SK-N-SH (cell line): ENCODE data around the gene TIMP2. TPM values are rescaled to one million over a fixed set of nuclear protein-coding genes. Genes with fewer than 3 reads are reported as not detected.
"Not testable (repeated sequence)": the region's sequence is repeated elsewhere in the genome, so short reads cannot be mapped to it uniquely, and the experiment has no call there.

Experiments
- CTCF ChIA-PET: fragments of 300-600, 350-600 bp; formaldehyde crosslinking; extraction: SDS; loops from one replicate; lab custom pipeline; 2021; lab: Yijun Ruan, JAX
- POLR2A ChIA-PET: fragments of 350-600 bp; sonication (Branson Sonifier 250); formaldehyde crosslinking; extraction: SDS; loops from one replicate; lab custom pipeline; 2020; ENCODE audit warnings: antibody characterized with exemption, inconsistent platforms; lab: Yijun Ruan, JAX
- DNase-seq: peaks from one replicate; pipeline ENCODE4 v3.0.0; 2012
- H2AFZ ChIP-seq: fragments of 200-600 bp; sonication (generic); 2 replicates; pipeline ENCODE4 v1.8.1; 2016; ENCODE audit warnings: antibody characterized with exemption, mild to moderate bottlenecking, low read depth
- H3F3A ChIP-seq: fragments of 200-600 bp; sonication (generic); replicated peaks from 2 replicates; pipeline ENCODE3; 2016; ENCODE audit warnings: antibody characterized with exemption, mild to moderate bottlenecking; ENCODE audit not compliant: insufficient read depth
- H3K27ac ChIP-seq, 2 experiments: fragments of 200-500 bp in 1 of 2; fragments of 200-600 bp in 1 of 2; sonication (Bioruptor generic) in 1 of 2; sonication (generic), shearing (Covaris generic) in 1 of 2; 2 replicates each; pipeline versions ENCODE4 v1.5.1 to v1.6.1; 2014 to 2016; ENCODE audit warnings: low read depth in 2 of 2, inconsistent platforms in 1 of 2, low read length in 1 of 2, mild to moderate bottlenecking in 1 of 2, mixed read lengths in 1 of 2
- H3K27me3 ChIP-seq: fragments of 200-600 bp; sonication (generic), shearing (Covaris generic); 2 replicates; pipeline ENCODE4 v1.6.1; 2016; ENCODE audit warnings: mixed run types; ENCODE audit not compliant: insufficient read depth
- H3K36me3 ChIP-seq, 2 experiments: fragments of 200-500 bp in 1 of 2; fragments of 200-600 bp in 1 of 2; sonication (Bioruptor generic) in 1 of 2; sonication (generic) in 1 of 2; replicated peaks in 1 of 2; 2 replicates each; pipeline versions ENCODE3 to v1.5.1; 2014 to 2016; ENCODE audit warnings: low read length in 1 of 2, mild to moderate bottlenecking in 1 of 2; ENCODE audit not compliant: insufficient read depth in 2 of 2, control insufficient read depth in 1 of 2
- H3K4me1 ChIP-seq, 2 experiments: fragments of 200-500 bp in 1 of 2; fragments of 200-600 bp in 1 of 2; sonication (Bioruptor generic) in 1 of 2; sonication (generic), shearing (Covaris generic) in 1 of 2; 2 replicates each; pipeline versions ENCODE4 v1.5.1 to v1.6.1; 2014 to 2016; ENCODE audit warnings: low read depth in 1 of 2, low read length in 1 of 2, mixed run types in 1 of 2; ENCODE audit not compliant: insufficient read depth in 2 of 2, control insufficient read depth in 1 of 2
- H3K4me2 ChIP-seq: fragments of 200-600 bp; sonication (generic), shearing (Covaris generic); 2 replicates; pipeline ENCODE4 v1.6.1; 2017; ENCODE audit warnings: mixed run types
- H3K4me3 ChIP-seq, 2 experiments: fragments of 200-500 bp in 1 of 2; fragments of 200-600 bp in 1 of 2; sonication (Bioruptor generic) in 1 of 2; sonication (generic), shearing (Covaris generic) in 1 of 2; 2 replicates each; pipeline versions ENCODE4 v1.5.1 to v1.8.1; 2014 to 2016; ENCODE audit warnings: low read depth in 2 of 2, inconsistent platforms in 1 of 2, low read length in 1 of 2, mild to moderate bottlenecking in 1 of 2, mixed read lengths in 1 of 2, moderate library complexity in 1 of 2
- H3K79me2 ChIP-seq: fragments of 200-600 bp; sonication (generic); 2 replicates; pipeline ENCODE4 v1.8.1; 2017; ENCODE audit warnings: mild to moderate bottlenecking; ENCODE audit not compliant: insufficient read depth
- H3K9ac ChIP-seq: fragments of 200-600 bp; sonication (generic); 2 replicates; pipeline ENCODE4 v1.6.1; 2017; ENCODE audit warnings: mixed run types
- H3K9me2 ChIP-seq: fragments of 200-600 bp; sonication (generic); 2 replicates; pipeline ENCODE4 v1.6.1; 2017; ENCODE audit warnings: mixed run types
- H3K9me3 ChIP-seq: fragments of 200-600 bp; sonication (generic); 2 replicates; pipeline ENCODE4 v1.6.1; 2017; ENCODE audit warnings: mixed run types, mild to moderate bottlenecking, moderate library complexity
- H4K20me1 ChIP-seq: fragments of 200-600 bp; sonication (generic); 2 replicates; pipeline ENCODE4 v1.6.1; 2017; ENCODE audit warnings: mild to moderate bottlenecking, mixed run types; ENCODE audit not compliant: insufficient read depth
- CTCF ChIP-seq: fragments of 200-600 bp; sonication (generic); IDR thresholded peaks from 2 replicates; pipeline ENCODE4 v1.6.1; 2017; ENCODE audit warnings: antibody characterized with exemption, mild to moderate bottlenecking, moderate library complexity
- FOXJ3 ChIP-seq: sonication (generic); formaldehyde crosslinking; IDR thresholded peaks from 2 replicates; pipeline ENCODE4 v1.5.1; 2020; ENCODE audit warnings: mild to moderate bottlenecking, missing genetic modification reagents
- GATA2 ChIP-seq: sonication (generic); formaldehyde crosslinking; IDR thresholded peaks from 2 replicates; pipeline ENCODE4 v1.5.0; 2020; ENCODE audit warnings: mild to moderate bottlenecking, missing genetic modification reagents
- JUND ChIP-seq: IDR thresholded peaks from 2 replicates; pipeline ENCODE4 v1.4.0; 2012
- MEF2A ChIP-seq: IDR thresholded peaks from 2 replicates; pipeline ENCODE4 v1.4.0; 2012; ENCODE audit warnings: low read depth, borderline replicate concordance
- RAD21 ChIP-seq: IDR thresholded peaks from 2 replicates; pipeline ENCODE4 v1.6.1; 2012; ENCODE audit warnings: mild to moderate bottlenecking, low read length
- TCF12 ChIP-seq: IDR thresholded peaks from 2 replicates; pipeline ENCODE4 v1.4.0; 2012
- USF1 ChIP-seq: IDR thresholded peaks from 2 replicates; pipeline ENCODE4 v1.4.0; 2012; ENCODE audit warnings: low read depth, borderline replicate concordance
- USF2 ChIP-seq: fragments of 150-350 bp; IDR thresholded peaks from 2 replicates; pipeline ENCODE4 v1.6.1; 2017; ENCODE audit warnings: antibody characterized with exemption, low read length, low read depth, borderline replicate concordance
- WGBS: methylation state at CpG from one replicate; pipeline ENCODE4 v1.1.6; 2017; ENCODE audit warnings: low lambda C conversion rate; 5-methylcytosine and 5-hydroxymethylcytosine counted together
- polyA plus RNA-seq, 3 experiments: library from polyadenylated mRNA; depleted of rRNA; stranded (reverse); fragments of >200 nt; gene quantifications; 2 replicates each; pipeline ENCODE4 v1.2.3, GENCODE V29; 2012

The TIMP2 gene
- polyA plus RNA-seq, 1 of the 3 experiments (the other 2 are of a cell fraction), result 441 TPM

GRCh38 chr17:78945455-78945854, 20.3 kb upstream of the TIMP2 start:
- H3K27ac ChIP-seq, H3K9me2 ChIP-seq, DNase-seq, H3K4me3 ChIP-seq, H3K79me2 ChIP-seq, H2AFZ ChIP-seq, H3K9me3 ChIP-seq, H3F3A ChIP-seq, H3K27me3 ChIP-seq, H3K36me3 ChIP-seq, POLR2A ChIA-PET, H4K20me1 ChIP-seq, H3K4me1 ChIP-seq, H3K4me2 ChIP-seq, H3K9ac ChIP-seq: not testable (repeated sequence)
- CTCF ChIA-PET, result interaction anchor here (2.8 to 3.9 kb wide), 2 partner anchors 9 to 26 kb away, joined by 18 to 22 read pairs; no protein-coding TSS in a partner anchor
- WGBS, result 94% methylated on average over 12 of the region's 12 CpGs

- no peak overlapping the region for H3K27ac ChIP-seq
- no peak for DNase-seq
- H4K20me1 ChIP-seq, result no peaks in the 10 kb centered on the region
- H3K27me3 ChIP-seq, result no peaks in the 10 kb centered on the region
- peaks cover 4 to 5% of the 10 kb centered on the region in 2 experiments; a peak in 3 of 4 replicates for H3K4me1 ChIP-seq
- no peaks in the 10 kb centered on the region for H3K79me2 ChIP-seq
- H3K4me3 ChIP-seq, result no peak overlapping the region
- no peak overlapping the region for H3K9ac ChIP-seq
- H3K9me2 ChIP-seq, result no peaks in the 10 kb centered on the region
- no peak for TF ChIP-seq JUND
- TF ChIP-seq RAD21, result no peak
- no peak for TF ChIP-seq USF2
- TF ChIP-seq TCF12, result no peak
- no peak for TF ChIP-seq GATA2
- no peak for TF ChIP-seq FOXJ3
- TF ChIP-seq CTCF, result no peak
- ChIA-PET CTCF (interaction anchor here (0.9 to 3.9 kb wide), 4 partner anchors 10 to 53 kb away, joined by 3 to 22 read pairs (median 10); no protein-coding TSS in a partner anchor), POLR2A (no interaction called here)
- H3K9me3 ChIP-seq, result no peaks in the 10 kb centered on the region
- H3K36me3 ChIP-seq, result no peaks in the 10 kb centered on the region
- H3K4me2 ChIP-seq, result no peak overlapping the region
- H2AFZ ChIP-seq, result no peak overlapping the region
- peaks cover 9% of the 10 kb centered on the region for H3F3A ChIP-seq
- 66% methylated on average over 10 of the region's 10 CpGs for WGBS
Measured at GRCh38 chr17:78944956-78945355, 19.8 kb upstream of the TIMP2 start.

- H3K9me2 ChIP-seq, result no peaks in the 10 kb centered on the region
- H3K36me3 ChIP-seq, result no peaks in the 10 kb centered on the region
- no peaks in the 10 kb centered on the region for H3K9me3 ChIP-seq
- peaks cover 16% of the 10 kb centered on the region for H3F3A ChIP-seq
- H3K27ac ChIP-seq, result no peak overlapping the region
- POLR2A ChIA-PET, result no interaction called here
- H2AFZ ChIP-seq, result no peak overlapping the region
- CTCF ChIA-PET, result interaction anchor here (0.9 to 3.9 kb wide), 5 partner anchors 11 to 98 kb away, joined by 3 to 22 read pairs (median 4); no protein-coding TSS in a partner anchor
- H3K9ac ChIP-seq, result no peak overlapping the region
- WGBS, result 88% methylated on average over 7 of the region's 7 CpGs
- H4K20me1 ChIP-seq, result no peaks in the 10 kb centered on the region
- H3K4me1 ChIP-seq, result peaks cover 11 to 14% of the 10 kb centered on the region in 2 experiments; a peak in 3 of 4 replicates
- no peaks in the 10 kb centered on the region for H3K27me3 ChIP-seq
- no peaks in the 10 kb centered on the region for H3K79me2 ChIP-seq
- no peak for DNase-seq
- TF ChIP-seq MEF2A (no peak), USF1 (no peak)
- no peak overlapping the region for H3K4me3 ChIP-seq
- no peak overlapping the region for H3K4me2 ChIP-seq
Measured at GRCh38 chr17:78944026-78944425, 18.8 kb upstream of the TIMP2 start.
